NCI-H1092 (cell line): ENCODE measurements around the gene GMPPA.

Experiments
- DNase-seq: peaks from one replicate; lab custom pipeline; 2025; lab: John Stamatoyannopoulos, UW

GMPPA gene

DNA sequence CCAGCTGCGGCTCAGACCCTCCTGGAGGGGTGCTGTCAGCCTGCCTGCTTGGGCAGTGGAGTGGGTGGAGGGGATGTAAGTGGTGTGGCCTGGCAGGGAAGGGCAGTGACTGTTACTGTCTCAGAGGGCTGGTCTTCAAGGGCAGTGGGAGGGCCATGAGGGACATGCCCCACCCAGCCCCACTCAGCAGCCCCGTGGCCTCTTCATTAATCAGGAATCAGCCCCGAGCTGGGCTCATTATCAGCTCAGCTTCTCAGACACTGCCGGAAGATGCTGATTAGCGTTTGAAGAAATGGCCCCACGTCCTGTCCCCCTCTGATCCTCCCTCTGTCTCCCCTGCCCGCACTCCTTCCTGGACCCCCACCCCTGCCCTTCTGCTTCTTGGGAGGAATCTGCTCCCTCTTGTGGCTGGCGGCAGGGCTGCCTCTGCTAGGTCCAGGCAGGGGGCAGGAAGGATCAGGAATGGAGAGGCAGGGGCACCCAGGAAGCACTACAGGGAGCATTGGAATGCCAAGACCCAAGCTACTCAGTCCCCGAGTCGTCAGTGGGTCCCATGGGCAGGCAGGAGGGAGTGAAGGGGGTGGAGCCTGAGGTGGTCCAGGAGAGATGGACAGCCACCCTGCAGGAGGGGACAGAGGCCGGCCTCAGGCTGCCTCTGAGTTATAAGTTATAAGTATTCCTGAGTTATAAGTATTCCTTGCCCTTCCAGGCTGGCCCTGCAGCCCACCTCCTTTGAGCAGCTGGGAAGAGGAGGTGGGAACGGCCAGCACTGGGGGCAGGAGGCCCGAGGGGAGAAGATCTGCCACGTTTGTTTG is 22.6 kb downstream of the GMPPA start:
- peak; percentile 25 for DNase-seq

DNA sequence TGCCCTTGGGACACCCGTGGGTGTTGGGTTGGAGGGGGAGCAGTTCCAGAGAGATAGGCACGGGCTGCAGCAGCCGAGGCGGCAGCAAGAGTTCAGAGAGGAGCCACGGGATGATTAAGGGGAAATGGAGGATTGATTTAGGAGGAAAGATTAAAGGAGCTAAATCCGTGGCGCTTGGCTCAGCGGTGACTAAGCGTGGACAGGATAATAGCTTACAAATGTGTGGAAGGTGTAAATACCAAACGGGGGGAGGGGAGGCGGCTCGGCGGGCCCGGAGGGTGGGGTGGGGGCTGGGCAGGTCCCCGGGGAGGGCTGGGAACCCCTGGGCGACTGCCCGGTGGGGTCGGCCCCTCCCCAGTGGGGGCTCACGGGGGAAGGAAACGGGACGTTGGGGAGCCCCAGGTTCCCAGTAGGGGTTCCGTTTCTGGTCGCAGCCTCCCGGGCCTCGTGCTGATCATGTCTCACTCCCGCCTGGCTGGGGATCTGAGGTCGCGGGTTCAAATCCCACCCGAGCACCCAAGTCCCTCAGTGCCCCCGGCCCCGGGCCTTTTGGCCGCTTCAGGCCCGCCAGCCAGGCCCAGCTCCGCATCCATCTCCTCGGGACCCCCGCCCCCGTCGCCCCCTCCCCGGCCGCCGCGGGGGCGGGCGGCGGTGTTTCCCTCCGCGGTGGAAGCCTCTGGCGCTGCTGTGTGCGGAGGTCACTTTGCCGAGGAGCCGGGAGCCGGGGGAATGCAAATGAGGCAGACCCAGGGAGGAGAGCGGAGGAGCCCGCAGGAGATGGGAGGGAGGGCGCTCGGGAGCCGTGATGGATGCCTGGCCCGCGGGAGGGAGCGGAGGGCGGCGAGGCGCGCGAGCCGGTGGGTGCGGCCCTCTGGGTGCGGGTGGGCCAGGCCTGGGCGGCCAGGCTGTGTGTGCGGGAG is 23.7 kb downstream of the GMPPA start:
- no peak for DNase-seq

DNA sequence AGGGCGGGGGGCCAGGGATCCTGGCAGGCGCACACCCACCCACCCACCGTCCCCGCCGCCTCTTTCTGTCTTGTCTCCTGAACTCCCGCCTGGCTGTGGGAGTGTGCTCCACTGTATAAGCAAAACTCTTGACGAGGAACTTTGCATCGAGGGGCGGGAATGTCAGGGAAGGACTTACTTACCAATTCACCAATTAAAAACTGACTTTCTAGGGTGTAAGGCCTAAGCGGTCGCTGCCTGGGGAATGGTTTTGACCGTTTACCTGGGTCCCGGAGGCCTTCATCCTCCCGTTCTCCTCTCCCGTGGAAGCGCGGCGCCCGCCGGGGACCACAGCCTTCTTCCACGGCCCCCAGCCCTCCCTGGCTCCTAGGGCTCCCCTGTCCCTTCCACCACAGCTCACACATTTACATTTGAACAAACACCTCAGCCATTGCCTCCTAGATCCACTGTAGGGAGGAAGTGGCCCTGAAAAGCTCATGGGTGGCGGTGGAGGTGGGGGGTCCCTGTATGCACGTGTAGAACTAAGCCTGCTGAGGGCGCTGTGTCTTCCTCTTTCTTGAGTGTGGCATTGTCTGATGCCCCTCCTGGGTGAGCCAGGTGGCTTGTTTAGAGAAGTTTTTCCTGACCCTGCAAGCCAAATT is 24.5 kb downstream of the GMPPA start:
- no peak for DNase-seq

DNA sequence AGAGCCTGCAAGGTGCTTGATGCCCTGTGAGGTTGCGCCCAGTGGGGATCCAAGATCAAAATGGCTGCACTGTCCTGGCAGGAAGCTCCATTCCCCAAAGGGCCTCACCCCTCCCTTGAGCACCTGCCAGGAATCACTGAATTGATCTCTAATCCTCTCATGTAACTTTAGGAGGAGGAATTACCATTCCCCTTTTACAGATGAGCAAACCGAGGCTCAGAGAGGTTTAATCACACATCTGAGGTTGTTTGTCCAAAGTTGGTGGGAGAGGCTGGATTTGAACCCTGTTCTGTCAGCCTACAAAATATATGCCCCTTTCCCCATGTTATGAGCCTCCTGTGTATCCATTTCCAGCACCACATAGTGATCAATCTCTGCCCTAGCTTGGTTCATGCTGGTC is 26.1 kb downstream of the GMPPA start:
- no peak for DNase-seq

DNA sequence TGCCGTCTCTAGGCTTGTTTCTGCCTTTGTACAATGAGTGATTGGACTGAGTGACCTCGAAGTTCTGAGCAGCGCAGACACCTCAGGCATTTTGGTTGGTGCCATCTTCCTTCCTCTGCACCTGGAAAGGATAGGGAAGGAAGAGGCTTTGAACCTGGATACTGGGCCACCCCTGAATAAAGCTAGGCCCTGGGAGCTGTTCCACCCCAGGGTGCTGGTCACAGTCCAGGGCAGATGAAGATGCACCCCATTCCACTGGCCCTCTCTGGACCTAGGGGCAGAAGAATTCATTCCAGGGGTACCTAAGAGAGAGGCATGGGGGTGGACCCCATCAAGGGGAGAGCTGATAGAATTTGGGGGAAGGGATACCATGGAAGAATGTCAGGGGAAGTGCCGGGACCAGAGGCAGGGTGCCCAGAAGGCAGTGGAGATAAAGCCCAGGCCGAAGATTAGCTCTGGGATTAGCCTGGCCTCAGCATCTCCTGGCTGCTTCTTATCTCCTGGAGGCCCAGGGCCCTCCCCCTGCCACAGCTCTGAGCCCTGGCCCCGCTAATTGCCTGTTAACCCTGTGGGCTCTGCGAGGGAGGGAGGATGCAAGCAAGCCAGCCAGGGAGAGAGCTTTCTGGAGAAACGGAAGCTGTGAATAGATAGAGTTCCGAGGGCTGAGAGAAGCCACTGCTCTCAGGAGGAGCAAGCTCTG is 27.0 kb downstream of the GMPPA start:
- no peak for DNase-seq

DNA sequence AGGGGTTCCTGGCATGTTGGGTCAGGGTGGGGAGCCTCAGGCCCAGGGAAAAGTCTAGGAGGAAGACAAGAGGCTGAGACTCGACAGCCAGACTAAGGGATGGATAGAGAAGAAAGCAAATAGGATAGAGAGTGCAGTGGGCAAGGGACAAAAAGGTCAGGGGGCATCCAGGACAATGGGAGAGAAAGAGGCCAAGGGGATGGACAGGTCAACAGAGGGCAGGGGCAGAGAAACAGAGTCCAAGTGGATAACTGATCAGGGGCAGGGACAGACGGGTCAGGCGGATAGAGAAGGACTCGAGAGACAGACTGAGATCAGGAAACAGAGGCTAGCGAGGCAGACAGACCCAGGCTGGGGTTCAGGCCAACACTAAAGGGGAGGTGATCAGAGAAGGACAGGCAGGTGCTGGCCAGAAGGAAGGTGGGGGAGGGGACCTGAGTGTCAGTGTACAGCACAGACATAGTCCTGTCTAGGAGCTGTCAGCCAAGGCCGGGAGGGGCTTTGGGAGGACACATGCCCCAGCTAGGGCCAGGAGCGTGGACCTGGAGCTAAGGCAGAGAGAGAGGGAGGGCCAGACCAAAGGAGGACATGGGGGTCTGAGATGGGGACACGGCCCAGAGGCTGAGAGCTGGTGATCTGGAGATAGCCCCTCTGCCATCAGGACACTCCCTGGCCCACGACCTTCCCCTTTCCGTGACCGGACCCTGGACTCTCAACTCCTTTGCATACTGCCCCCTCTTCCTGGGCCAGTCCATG is 27.8 kb downstream of the GMPPA start:
- no peak for DNase-seq

DNA sequence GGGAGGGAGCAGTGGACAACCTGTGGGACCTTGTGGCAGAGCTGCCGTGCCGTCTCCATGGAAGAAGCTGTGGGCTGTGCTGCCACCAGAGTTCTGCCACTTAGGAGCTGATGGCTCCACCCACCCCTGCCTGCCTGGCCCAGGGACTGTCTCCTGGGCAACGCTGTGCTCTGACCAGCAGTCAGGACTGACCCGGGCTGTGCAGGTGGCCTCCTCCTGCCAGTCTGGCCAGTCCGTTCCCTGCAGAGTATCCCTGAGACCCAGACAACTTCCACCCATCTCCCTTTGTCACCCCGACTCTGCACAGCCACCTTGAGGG is 28.3 kb downstream of the GMPPA start:
- no peak for DNase-seq

DNA sequence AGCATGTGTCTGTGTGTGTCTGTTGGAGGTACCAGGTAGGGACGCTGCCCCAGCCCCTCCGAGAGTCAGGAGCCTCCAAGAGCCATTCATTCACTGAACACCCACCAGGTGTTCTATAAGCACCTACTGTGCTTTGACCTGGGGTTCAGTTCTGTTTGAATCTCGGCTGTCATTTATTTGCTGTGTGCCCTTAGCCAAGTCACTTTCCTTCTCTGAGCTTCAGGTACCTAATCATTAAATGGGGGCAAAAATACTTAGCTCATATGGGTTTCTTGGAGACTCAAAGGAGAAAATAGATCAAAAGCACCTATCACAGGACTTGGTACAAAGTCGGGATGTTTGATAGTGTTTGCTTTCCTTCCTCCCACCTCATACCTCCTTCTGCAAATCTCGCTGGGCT is 28.8 kb downstream of the GMPPA start:
- no peak for DNase-seq

DNA sequence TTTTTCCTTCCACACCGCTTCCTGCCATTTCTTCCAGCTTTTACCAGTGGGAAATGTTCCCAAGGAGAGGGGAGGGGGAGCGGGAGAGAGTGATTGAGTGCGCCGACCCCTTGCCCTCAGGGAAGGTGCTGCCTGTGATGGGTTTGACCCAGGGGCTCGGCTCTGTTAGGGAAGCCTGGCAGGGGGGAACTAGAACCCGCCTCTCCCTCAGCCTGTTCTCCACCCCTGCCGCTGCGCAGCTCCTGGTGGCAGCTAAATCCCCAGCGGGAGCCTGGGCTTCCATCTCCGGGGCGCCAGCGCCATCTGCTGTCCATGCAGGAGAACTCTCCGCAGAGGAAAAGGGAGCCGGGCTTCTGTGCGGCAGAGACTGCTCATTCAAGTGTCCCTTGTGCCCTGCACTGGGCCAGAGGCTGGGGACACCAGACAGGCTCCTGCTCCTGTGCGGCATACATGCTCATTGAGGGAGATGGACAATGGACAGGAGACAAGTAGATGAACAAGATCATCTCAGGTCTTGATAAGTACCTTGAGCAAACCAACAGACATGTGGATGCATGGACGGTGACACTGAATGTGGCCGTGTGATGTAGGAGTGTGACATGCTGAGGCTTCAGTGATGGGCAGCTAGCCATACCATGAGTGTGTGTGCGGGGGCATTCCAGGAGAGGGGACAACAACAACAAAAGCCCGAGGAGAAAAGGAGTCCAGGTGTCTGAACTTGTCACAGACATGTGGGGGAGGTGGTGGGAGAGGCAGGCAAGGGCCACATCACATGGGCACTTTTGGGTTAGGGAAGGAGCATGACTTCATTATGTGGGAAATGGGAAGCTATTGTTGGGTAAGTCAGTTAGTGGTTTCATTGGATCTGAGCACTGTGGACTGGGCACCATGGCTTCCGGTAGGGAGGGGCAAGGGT is 31.6 kb downstream of the GMPPA start:
- DNase-seq: peak; percentile 57

DNA sequence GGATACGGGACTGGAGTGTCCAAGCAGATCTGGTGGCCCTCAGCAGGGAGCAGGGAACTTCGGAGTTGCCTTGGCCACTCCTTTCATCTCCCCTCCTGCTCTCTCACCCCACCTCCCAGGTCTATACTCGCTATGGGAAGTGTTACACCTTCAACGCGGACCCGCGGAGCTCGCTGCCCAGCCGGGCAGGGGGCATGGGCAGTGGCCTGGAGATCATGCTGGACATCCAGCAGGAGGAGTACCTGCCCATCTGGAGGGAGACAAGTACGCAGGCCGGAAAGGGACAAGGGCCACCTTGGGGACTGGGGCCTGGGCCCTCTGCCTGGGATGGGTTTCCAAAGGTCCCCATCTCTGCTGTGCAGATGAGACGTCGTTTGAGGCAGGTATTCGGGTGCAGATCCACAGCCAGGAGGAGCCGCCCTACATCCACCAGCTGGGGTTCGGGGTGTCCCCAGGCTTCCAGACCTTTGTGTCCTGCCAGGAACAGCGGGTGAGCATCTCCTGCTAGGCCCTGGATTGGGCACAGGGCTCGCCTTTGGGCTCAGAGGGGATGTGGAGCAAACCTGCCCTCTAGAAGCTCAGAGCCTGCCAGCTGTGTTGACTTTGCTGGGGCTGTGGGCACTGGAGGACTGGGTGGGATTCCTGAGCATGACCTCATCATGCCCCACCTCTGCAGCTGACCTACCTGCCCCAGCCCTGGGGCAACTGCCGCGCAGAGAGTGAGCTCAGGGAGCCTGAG is 33.1 kb downstream of the GMPPA start:
- no peak for DNase-seq

DNA sequence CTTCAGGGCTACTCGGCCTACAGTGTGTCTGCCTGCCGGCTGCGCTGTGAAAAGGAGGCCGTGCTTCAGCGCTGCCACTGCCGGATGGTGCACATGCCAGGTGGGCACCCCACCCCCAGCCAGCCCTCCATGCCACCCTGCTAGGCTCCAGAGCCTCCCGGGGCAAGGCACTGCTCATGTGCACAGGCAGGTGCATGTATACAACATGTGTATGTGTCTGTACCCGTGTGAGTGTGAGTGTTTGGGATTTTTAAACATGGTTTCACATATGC is 33.6 kb downstream of the GMPPA start:
- DNase-seq: no peak

DNA sequence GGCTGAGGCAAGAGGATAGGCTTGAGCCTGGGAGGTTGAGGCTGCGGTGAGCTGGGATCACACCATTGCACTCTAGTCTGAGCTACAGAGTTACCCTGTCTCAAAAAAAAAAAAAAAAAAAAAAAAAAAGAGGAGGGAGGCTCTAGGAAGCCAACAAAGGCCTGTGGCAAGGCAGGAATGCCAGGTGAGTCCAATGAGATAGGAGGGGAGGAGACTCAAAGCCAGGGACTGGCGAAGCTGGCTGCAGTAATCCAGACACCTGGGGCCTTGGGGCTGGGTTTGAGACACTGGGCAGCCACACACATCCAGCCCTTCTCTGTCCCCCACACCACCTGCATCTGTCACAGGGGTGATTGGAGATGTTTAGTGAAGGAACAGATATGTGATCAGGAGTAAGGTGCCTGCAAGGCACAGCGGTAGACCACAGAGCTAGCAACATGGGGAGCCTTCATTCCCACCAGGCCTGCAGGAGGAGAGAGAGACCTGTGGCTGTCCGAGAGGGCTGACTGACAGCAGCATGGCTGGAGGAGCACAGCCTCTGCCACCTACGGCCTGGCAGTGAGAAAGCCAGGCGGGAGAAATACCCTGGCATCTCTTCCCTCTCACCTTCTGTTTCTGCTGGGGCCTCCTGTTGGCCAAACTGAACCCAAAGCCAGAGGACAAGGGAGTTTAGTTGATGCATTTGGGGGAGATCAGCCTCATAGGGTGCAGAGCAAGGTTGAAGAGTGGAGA is 35.4 kb downstream of the GMPPA start:
- DNase-seq: no peak

DNA sequence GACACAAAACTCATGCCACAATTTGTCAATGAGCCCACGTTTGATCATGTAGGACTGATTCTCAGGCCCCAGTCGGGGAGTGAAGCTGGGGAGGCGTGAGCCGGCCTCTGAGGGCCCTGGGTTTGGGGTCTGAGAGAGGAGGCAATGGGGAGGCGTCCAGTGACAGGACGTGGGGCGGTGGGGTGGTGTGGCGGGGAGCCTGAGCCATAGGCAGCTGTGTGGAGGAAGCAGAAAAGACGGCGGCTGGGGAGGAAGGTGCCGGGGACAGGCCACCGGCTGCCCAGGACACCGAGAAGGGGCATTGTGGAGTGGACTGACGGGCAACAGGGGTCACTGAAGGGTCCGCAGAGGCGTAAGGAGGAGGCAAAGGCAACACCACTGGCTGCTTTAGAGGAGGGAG is 37.7 kb downstream of the GMPPA start:
- no peak for DNase-seq

DNA sequence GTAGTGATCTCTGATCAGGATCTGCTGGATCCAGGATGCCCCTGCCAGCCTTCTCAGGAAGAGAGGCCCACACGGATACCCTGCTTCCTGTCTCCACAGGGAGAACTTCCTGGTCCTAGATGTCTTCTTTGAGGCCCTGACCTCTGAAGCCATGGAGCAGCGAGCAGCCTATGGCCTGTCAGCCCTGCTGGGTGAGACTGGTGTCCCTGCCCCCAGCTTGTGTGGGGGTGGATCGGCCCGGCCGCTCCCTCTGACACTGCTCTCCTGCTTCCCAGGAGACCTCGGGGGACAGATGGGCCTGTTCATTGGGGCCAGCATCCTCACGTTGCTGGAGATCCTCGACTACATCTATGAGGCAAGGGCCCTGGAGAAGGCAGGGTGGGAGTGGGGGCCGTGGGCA is 38.3 kb downstream of the GMPPA start:
- no peak for DNase-seq

DNA sequence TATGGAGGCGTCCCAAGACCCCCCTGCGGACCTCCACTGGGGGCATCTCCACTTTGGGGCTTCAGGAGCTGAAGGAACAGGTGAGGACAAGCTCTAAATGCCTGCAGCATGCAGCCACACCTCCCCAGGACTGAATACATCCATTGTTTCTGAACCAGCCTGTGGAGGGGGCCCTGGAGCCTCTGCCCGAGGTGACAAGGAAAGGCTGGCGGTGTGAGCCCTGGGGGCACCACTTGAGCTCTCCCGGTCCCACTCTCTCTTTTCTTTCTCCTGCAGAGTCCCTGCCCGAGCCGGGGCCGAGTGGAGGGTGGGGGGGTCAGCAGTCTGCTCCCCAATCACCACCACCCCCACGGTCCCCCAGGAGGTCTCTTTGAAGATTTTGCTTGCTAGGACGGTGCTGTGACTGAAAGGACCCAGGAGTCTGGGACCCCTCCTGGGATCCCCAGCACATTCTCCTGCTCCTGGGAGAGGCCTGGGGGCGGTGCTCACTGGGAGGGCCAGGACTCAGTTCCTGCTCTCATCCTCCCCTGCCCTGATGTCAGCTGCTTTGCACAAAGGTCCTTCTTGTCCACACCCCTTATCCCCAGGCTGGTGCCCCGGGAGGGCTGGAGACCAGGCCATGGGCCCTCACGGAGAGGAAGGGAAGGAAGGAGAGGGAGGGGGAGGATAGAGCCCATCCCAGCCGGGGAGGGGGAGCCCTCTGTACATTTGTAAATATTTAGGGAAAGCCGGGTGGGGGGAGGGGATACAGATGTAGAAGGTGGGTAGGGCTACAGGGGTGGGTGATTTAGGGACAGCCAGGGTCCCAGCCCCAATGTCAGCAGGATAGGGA is 39.2 kb downstream of the GMPPA start:
- no peak for DNase-seq

DNA sequence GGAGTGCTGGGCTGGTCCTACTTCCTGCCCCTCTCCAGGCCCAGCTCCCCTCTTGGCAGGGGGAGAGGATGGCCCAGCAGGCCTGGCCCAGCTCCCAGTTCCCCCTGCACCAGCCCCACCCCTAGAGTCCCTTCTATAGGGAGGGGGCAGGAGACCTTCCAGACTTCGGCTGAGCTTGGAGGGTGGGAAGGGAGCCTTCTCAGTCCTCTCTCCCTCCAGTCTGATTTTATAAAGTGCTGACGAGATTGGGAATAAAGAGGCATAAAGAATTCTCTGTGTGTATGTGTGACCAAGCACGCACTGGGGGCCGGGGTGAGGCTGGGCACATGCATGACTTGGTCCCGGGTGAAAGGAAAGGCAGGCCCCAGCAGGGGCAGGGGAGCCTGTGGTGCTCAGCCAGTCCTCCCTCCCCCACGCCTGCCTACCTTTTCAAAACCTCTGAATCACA is 39.8 kb downstream of the GMPPA start:
- no peak for DNase-seq

DNA sequence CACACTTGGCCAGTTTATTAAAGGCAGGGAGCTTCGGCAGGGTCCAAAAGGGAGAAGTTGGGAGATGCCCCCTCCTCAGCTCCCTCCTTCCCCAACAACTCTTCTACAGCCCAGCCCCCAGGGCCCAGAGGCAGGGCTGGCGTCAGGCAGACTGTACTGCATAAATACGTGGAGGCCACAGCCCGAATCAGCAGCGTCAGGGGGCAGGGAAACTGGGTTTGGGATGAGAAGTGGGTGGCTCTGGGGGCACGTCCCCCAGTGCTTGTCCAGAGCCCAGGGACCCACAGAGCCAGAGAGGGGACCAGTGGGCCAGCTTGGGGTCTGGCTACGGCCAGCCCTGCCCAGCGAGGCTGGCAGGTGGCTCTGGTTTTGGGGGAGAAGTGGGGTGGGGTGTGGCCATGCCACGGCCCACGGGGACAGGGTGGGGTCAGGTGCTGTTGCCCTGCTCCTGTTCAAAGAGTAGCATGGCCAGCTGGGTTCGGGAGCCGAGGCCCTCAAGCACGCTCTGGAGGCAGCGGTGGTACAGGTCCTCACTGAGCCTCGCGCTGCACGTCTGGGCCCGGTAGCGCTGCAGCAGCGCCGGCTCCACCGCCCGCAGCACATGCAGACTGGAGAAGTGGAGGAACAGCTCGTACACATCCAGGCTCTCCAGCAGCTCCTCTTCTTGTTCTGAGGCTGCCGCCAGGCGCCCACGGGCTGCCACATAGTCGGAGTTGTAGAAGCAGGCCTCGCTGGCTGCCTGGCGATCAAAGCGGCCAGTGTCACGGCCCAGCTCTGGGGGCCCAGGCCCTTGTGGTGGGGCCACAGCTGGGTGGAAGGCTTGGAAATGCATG is 40.5 kb downstream of the GMPPA start:
- DNase-seq: no peak
